Aorta (tissue), 5 donors: ENCODE measurements around the gene SEC31B. TPM values are rescaled to one million over a fixed set of nuclear protein-coding genes. Genes with fewer than 3 reads are reported as not detected.
A peak's percentile ranks its signal among the peaks of the same experiment; 100 is the strongest.

Experiments used
- ATAC-seq: fragments of 200-7000 bp; cut with Tn5 transposase; one replicate; pipeline ENCODE4 v1.9.1; 2022; ENCODE audit warnings: moderate library complexity; ENCODE audit not compliant: low FRiP score
- DNase-seq, 2 donors: peaks; one replicate each; pipeline ENCODE4 v3.0.0-alpha.2; 2020
- H3K27ac ChIP-seq, 2 donors: one replicate each; pipeline ENCODE4 v1.5.1; 2013; ENCODE audit warnings: low read length in 2 of 2, mild to moderate bottlenecking in 2 of 2, moderate library complexity in 2 of 2, control low read depth in 1 of 2, inconsistent platforms in 1 of 2, low read depth in 1 of 2
- H3K27me3 ChIP-seq, 2 donors: one replicate each; pipeline ENCODE4 v1.6.1; 2013; ENCODE audit warnings: control low read depth in 1 of 2, low read length in 1 of 2, mild to moderate bottlenecking in 1 of 2, moderate library complexity in 1 of 2; ENCODE audit not compliant: insufficient read depth in 2 of 2, control insufficient read depth in 1 of 2
- H3K36me3 ChIP-seq, 2 donors: one replicate each; pipeline ENCODE4 v1.6.1; 2013; ENCODE audit warnings: control low read depth in 1 of 2, low read length in 1 of 2, mild to moderate bottlenecking in 1 of 2; ENCODE audit not compliant: insufficient read depth in 2 of 2, control insufficient read depth in 1 of 2
- H3K4me1 ChIP-seq, 2 donors: one replicate each; pipeline ENCODE4 v1.6.1; 2013; ENCODE audit warnings: low read length in 2 of 2, control low read depth in 1 of 2, mild to moderate bottlenecking in 1 of 2, moderate library complexity in 1 of 2; ENCODE audit not compliant: insufficient read depth in 2 of 2, control insufficient read depth in 1 of 2
- H3K4me3 ChIP-seq, 2 donors: one replicate each; pipeline ENCODE4 v1.5.1; 2013; ENCODE audit warnings: low read length in 2 of 2, control low read depth in 1 of 2, mild to moderate bottlenecking in 1 of 2
- H3K9me3 ChIP-seq: one replicate; pipeline ENCODE4 v1.6.1; 2013; ENCODE audit warnings: mild to moderate bottlenecking, low read length; ENCODE audit not compliant: control insufficient read depth
- WGBS, 2 donors: extraction: QIAGEN DNeasy Blood & Tissue Kit; methylation state at CpG; one replicate each; pipeline ENCODE4 v1.1.7; 2013; 5-methylcytosine and 5-hydroxymethylcytosine counted together
- intact Hi-C, 2 donors: fragments of 100-400 bp; cut with DNase I; formaldehyde crosslinking; loops; one replicate each; pipeline versions ENCODE4 v1.14.2 to v1.15.0; 2022
- long read RNA-seq, 2 donors: library from polyadenylated mRNA; unstranded; transcript quantifications; one replicate each; pipeline ENCODE4 v2.0.0, GENCODE V29; 2020 to 2021
- polyA plus RNA-seq, 2 donors: library from polyadenylated mRNA; stranded (reverse); fragments of 200-250 nt; gene quantifications; one replicate each; pipeline ENCODE4 v1.2.3, GENCODE V29; 2013
- total RNA-seq, 2 donors: library from RNA; stranded (reverse); fragmentation: NEBNext Ultra II Directional; extraction: Animal tissue kit (Norgen Biotek cat#: 25700); gene quantifications; one replicate each; pipeline ENCODE4 v1.2.1, GENCODE V29; 2021
- donor health status: healthy with polysubstance abuse.
- donor health status: Bipolar disorder and iron deficiency.
- donor health status: DM: no; HTN: no; CAD: no.
- donor health status: DM: no; HTN: no; CAD: no.
- donor health status: DM: yes; HTN: yes; CAD: no.

The SEC31B gene
- total RNA-seq (10 to 100 TPM in 1 of 2 donors, 1 to 10 TPM in 1; 8.7 to 16.9 TPM), polyA plus RNA-seq (10 to 100 TPM in 1 of 2 donors, 1 to 10 TPM in 1; 4.6 to 20.0 TPM)
- long read RNA-seq, donor 1, partial matches to known transcripts, result 4 of 9 reads
- long read RNA-seq, donor 1, other reads (novel, unspliced or antisense), result 4 of 9 reads
- long read RNA-seq, donor 2, partial matches to known transcripts, result 1 of 4 reads
- long read RNA-seq, donor 2, other reads (novel, unspliced or antisense), result 3 of 4 reads

- intact Hi-C loops, result loop anchor here in 1 of 2 donors (10.0 kb wide), 1 partner anchor 85 kb away; no protein-coding TSS in a partner anchor
- Histone ChIP-seq H3K27ac (no peak within 1 kb of the TSS), H3K27me3 (no peaks in the 10 kb centered on the region), H3K9me3 (no peaks in the 10 kb centered on the region), H3K4me1 (no peaks in the 10 kb centered on the region), H3K4me3 (peak within 1 kb of the TSS; percentile 12 to 34), H3K36me3 (peaks cover 0 to 2% of the 10 kb centered on the region in 2 donors)
- ATAC-seq (peak; percentile 75), DNase-seq (peak; percentile 72 to 80)
- 3% methylated on average over 72 of the region's 72 CpGs for WGBS, 2 donors
These were observed at the start of gene SEC31B for GRCh38 chr10:100519311-100520051. SEC31B (minus strand) TSS chr10:100519861; CDS start chr10:100516952, 2,909 bp downstream.

DNA sequence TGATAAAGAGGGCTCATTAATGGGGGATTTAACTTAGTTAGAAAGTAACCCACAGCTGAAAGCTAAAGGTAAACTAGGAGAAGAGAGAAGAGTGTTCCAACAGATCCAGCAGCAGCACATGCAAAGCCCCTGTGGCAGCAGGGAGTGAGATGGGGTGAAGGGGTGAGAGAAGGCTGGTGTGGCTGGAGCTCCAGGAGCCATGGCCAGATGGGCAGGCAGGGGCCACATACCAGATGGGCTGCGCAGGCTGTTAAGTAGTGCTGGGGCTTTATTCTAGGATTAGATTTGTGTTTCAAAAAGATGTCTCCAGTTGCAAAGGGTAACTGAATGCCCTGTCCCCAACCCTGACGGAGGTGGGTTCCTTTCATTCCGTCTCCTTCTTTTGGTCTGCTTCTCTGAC lies 49.3 kb upstream of the SEC31B start:
- Histone ChIP-seq H3K27me3 (peaks cover 0 to 3% of the 10 kb centered on the region in 2 donors), H3K9me3 (no peaks in the 10 kb centered on the region), H3K4me3 (no peak overlapping the region), H3K36me3 (no peaks in the 10 kb centered on the region), H3K27ac (no peak overlapping the region), H3K4me1 (no peaks in the 10 kb centered on the region)
- intact Hi-C loops, result loop anchor here in 1 of 2 donors (10.0 kb wide), 1 partner anchor 306 kb away; no protein-coding TSS in a partner anchor
- WGBS, 2 donors, result 74 to 78% methylated on average over 3 of the region's 3 CpGs
- ATAC-seq (no peak), DNase-seq (no peak)

DNA sequence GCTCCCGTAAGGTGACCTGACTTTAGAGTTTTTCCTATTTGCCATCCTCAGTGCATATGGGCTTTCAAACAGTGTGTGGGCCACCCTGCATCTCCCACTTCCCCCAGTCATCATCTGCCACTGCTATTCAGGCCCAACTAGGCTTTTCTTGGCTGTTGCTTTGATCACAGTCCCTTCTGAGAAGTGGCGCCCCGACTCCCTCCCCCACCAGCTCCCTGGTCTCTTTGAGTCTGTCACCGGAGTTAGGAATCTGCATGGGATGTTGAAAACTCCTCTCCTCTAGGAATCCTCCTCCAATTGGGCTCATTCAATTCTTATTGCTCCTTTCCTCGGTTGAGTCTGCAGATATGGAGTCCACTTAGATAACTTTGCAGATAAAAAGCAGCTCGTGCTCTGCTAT lies 48.2 kb upstream of the SEC31B start:
- Histone ChIP-seq H3K4me3 (no peak overlapping the region), H3K36me3 (no peaks in the 10 kb centered on the region), H3K27ac (no peak overlapping the region), H3K27me3 (peaks cover 0 to 3% of the 10 kb centered on the region in 2 donors), H3K4me1 (no peaks in the 10 kb centered on the region), H3K9me3 (no peaks in the 10 kb centered on the region)
- ATAC-seq (no peak), DNase-seq (no peak)
- 14 to 15% methylated on average over 6 of the region's 6 CpGs for WGBS, 2 donors
- intact Hi-C loops, result loop anchor here in 1 of 2 donors (10.0 kb wide), 1 partner anchor 307 kb away; no protein-coding TSS in a partner anchor

- DNase-seq, result no peak
- no peak for ATAC-seq
- Histone ChIP-seq H3K9me3 (no peaks in the 10 kb centered on the region), H3K27me3 (peaks cover 0 to 3% of the 10 kb centered on the region in 2 donors), H3K4me1 (no peaks in the 10 kb centered on the region), H3K4me3 (no peak overlapping the region), H3K27ac (no peak overlapping the region), H3K36me3 (no peaks in the 10 kb centered on the region)
- WGBS, 2 donors, result 33 to 41% methylated on average over 11 of the region's 11 CpGs
- intact Hi-C loops, result loop anchor here in 1 of 2 donors (10.0 kb wide), 1 partner anchor 308 kb away; no protein-coding TSS in a partner anchor
These were observed 47.6 kb upstream of the SEC31B start for GRCh38 chr10:100567249-100567648.

DNA sequence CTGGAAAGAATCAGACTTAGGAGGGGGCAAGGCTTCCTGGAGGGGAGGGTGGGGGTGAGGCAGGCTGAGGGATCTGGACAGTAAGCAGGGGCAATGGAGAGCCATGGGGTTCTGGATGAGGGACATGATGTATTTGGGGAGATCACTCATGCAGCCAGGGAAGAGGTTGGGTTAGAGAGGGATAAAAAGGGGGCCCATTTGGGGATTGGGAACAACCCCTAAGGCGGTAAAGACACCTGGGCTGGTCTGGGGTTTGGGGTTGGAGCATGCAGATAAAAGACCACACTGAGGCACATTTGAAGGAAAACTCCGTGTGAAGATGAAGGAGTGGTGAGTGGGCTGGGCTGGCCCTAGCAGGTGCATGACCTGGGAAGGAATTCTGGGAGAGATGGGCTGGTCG lies 46.9 kb upstream of the SEC31B start:
- 45 to 52% methylated on average over 3 of the region's 3 CpGs for WGBS, 2 donors
- DNase-seq, result no peak
- no peaks in the 10 kb centered on the region for H3K9me3 ChIP-seq
- H3K4me1 ChIP-seq, result no peaks in the 10 kb centered on the region
- no peak overlapping the region for H3K27ac ChIP-seq
- no peaks in the 10 kb centered on the region for H3K36me3 ChIP-seq
- no peak overlapping the region for H3K4me3 ChIP-seq
- intact Hi-C loops, result loop anchor here in 1 of 2 donors (10.0 kb wide), 1 partner anchor 308 kb away; no protein-coding TSS in a partner anchor
- ATAC-seq, result no peak
- peaks cover 0 to 3% of the 10 kb centered on the region in 2 donors for H3K27me3 ChIP-seq

DNA sequence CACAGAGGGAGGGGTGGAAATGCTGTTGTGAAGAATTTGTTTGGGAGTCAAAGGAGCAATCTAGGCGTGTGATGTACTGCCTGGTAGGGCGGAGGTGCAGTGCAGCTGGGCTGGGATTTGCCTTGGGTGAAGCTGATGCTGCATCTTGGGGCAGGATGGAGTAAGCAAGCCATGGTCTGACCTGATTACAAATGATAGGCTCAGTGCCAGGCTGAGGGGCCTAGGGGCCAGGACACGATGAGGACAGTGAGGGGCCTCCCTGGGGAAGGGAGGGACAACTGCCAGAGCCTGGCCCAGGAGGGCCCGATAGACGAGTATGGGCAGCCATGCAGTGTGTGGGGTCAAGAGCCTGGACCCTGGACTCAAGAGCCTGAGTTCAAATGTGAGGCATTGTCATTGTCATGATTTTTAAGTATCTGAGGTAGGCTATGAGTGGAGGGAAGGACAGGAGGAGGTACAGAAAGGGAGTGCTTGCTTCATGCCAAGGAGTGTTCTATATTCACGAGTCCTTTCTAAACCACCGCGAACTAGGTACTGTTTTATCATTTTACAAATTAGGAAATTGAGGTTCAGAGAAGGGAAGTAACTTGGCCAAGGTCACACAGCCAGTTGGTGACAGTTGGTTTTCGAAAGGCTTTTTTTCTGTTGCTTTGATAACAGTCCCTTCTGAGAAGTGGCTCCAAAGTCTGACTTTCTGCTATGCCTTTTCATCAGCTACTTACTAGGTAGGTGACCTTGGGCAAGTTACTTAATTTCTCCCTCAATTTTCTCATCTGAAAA lies 45.7 kb upstream of the SEC31B start:
- Histone ChIP-seq H3K27ac (no peak overlapping the region), H3K9me3 (no peaks in the 10 kb centered on the region), H3K4me3 (no peak overlapping the region), H3K36me3 (no peaks in the 10 kb centered on the region), H3K4me1 (no peaks in the 10 kb centered on the region), H3K27me3 (peaks cover 0 to 3% of the 10 kb centered on the region in 2 donors)
- 66 to 68% methylated on average over 9 of the region's 9 CpGs for whole genome bisulfite sequencing, 2 donors
- DNase-seq (no peak), ATAC-seq (no peak)
- intact Hi-C loops, result loop anchor here in 1 of 2 donors (10.0 kb wide), 1 partner anchor 309 kb away; no protein-coding TSS in a partner anchor

DNA sequence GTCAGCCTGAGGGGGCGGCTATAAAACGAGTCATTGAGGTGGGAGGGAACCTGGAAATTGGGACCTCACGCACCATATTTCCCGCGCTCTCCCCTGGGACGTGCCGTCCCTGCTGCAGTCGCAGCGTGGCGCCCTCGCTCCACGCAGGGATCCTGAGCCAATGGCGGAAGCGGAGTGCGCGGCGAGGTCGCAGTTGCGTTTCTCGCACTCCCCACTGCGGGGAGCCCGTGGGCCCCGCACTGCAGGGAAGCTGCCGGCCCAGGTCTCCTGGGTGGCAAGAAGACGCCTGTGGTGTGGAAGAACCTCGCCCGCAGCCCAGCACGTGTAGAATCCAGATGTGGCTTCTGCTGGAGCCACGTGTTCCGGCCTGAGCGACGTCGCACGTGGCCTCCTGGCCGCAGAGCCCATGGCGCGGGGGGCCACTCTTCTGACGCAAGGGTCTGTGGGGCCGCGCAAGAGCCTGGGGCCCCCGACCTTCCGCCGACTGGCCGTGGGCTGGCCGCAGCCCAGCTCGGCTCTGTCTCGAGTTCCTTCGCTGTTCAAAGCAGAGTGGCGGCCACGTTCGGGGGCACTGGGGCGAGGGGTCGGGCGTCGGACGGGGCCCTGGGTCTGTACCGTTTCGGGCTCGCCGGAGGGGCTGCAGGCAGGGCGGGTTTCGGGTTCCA lies 42.5 kb upstream of the SEC31B start:
- intact Hi-C loops, result loop anchor here in 1 of 2 donors (10.0 kb wide), 1 partner anchor 313 kb away; no protein-coding TSS in a partner anchor
- Histone ChIP-seq H3K4me1 (no peaks in the 10 kb centered on the region), H3K27me3 (no peaks in the 10 kb centered on the region), H3K9me3 (no peaks in the 10 kb centered on the region), H3K4me3 (no peak overlapping the region), H3K27ac (no peak overlapping the region), H3K36me3 (no peaks in the 10 kb centered on the region)
- ATAC-seq, result peak; percentile 69
- 4 to 6% methylated on average over 62 of the region's 62 CpGs for WGBS, 2 donors
- peak; percentile 68 to 80 for DNase-seq

DNA sequence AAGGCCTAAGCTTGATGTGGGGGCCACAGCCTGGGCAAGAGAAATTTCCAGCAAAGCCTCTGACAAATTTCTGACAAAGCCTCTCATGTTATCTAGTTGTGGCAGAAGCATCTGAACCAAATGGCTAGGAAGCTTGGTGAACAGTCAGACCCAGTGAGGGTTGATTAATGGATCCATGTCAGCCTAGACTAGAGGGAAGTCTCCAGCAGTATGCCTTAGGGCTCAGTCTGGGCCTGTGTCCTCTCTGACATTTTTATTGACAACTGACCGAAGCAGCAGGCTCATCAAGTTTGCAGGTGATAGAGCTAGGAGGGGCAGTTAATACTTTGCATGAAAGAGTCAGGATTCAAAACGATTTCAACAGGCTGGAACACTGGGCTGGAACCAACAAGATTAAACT lies 41.3 kb upstream of the SEC31B start:
- no peak overlapping the region for H3K4me3 ChIP-seq
- no peak for ATAC-seq
- intact Hi-C loops, result loop anchor here in 1 of 2 donors (10.0 kb wide), 1 partner anchor 314 kb away; no protein-coding TSS in a partner anchor
- no peaks in the 10 kb centered on the region for H3K9me3 ChIP-seq
- no peaks in the 10 kb centered on the region for H3K27me3 ChIP-seq
- no peak overlapping the region for H3K27ac ChIP-seq
- H3K4me1 ChIP-seq, result no peaks in the 10 kb centered on the region
- DNase-seq, result no peak
- peaks cover under 1 to 4% of the 10 kb centered on the region in 2 donors for H3K36me3 ChIP-seq
- WGBS, 2 donors, result 66 to 72% methylated on average over 2 of the region's 2 CpGs
